ENCODE results near the gene TASP1. TPM values are rescaled to one million over a fixed set of nuclear protein-coding genes. Genes with fewer than 3 reads are reported as not detected.
"Not testable (repeated sequence)": the region's sequence is repeated elsewhere in the genome, so short reads cannot be mapped to it uniquely, and the experiment has no call there.

TASP1 gene
- total and polyA plus RNA-seq, 2 donors (not counting 3 experiments of a cell fraction or from before 2014, with no cell fraction given), result 3.5 to 8.9 TPM

- dilution Hi-C loops (cut with MboI; ENCODE audit: extremely low pct_ligation_motif_present, low sequenced_read_pairs), result no loop called here
- TF ChIP-seq POLR2AphosphoS5 (IDR thresholded peaks at IDR 0.05; ENCODE audit: insufficient read depth, low read depth, low read length) (no peak), EZH2 (IDR thresholded peaks at IDR 0.05; ENCODE audit: borderline replicate concordance, low read depth, low read length, severe bottlenecking) (no peak), GATA2 (IDR thresholded peaks at IDR 0.05; ENCODE audit: insufficient read depth, insufficient read length, low read depth, low read length) (no peak), FOS (IDR thresholded peaks at IDR 0.05; ENCODE audit: borderline replicate concordance, insufficient read depth, low read length) (no peak), JUN (IDR thresholded peaks at IDR 0.05; ENCODE audit: borderline replicate concordance, insufficient read depth, insufficient read length, low read depth) (no peak), CTCF (IDR thresholded peaks at IDR 0.05; ENCODE audit: extremely low read depth in 1 of 2, insufficient read depth in 1 of 2, low read depth in 1 of 2, low read length in 2 of 2) (no peak), MAX (IDR thresholded peaks at IDR 0.05; ENCODE audit: insufficient read depth, insufficient read length) (no peak), POLR2A (IDR thresholded peaks at IDR 0.05; ENCODE audit: low read depth, low read length) (no peak), MYC (IDR thresholded peaks at IDR 0.05; ENCODE audit: low read depth, low read length) (no peak)
- no peak overlapping the region for H3K4me2 ChIP-seq (ENCODE audit: insufficient read depth, low read length)
- H3K4me1 ChIP-seq (ENCODE audit: control insufficient read depth, extremely low read depth, insufficient read depth, low read length), result peaks cover 3% of the 10 kb centered on the region
- no TSS peak for BruUV-seq (replicated peaks)
- CTCF ChIA-PET, result interaction anchor here (1.2 kb wide), 1 partner anchor 23 kb away, joined by 3 read pairs; no protein-coding TSS in a partner anchor
- H3K9me1 ChIP-seq (replicated peaks; ENCODE audit: control insufficient read depth, extremely low read depth, insufficient read depth, low read length), result no peaks in the 10 kb centered on the region
- no peaks in the 10 kb centered on the region for H3K9me3 ChIP-seq (replicated peaks; ENCODE audit: control insufficient read depth, insufficient read depth, low read length)
- H4K20me1 ChIP-seq (replicated peaks; ENCODE audit: control insufficient read depth, extremely low read depth, insufficient read depth, low read length), result no peaks in the 10 kb centered on the region
- no peak overlapping the region for H2AFZ ChIP-seq (ENCODE audit: low read depth, low read length)
- H3K9ac ChIP-seq (replicated peaks; ENCODE audit: extremely low read depth, insufficient read depth, low read length), result no peak overlapping the region
- no peak overlapping the region for H3K4me3 ChIP-seq (replicated peaks in 1 of 3; ENCODE audit: insufficient read depth in 1 of 3, low read depth in 1 of 3, low read length in 3 of 3)
- DNase-seq (ENCODE audit: low read depth, low spot score) (no peak), FAIRE-seq (no peak)
- no peaks in the 10 kb centered on the region for H3K79me2 ChIP-seq (ENCODE audit: control insufficient read depth, insufficient read depth, low read length)
- POLR2A ChIA-PET, result no interaction called here
- intact Hi-C loops (cut with micrococcal nuclease), result no loop called here
- H3K36me3 ChIP-seq (ENCODE audit: control insufficient read depth in 2 of 2, extremely low read depth in 1 of 2, insufficient read depth in 2 of 2, low read length in 2 of 2), result no peaks in the 10 kb centered on the region
- H3K27me3 ChIP-seq (ENCODE audit: control insufficient read depth in 2 of 2, insufficient read depth in 2 of 2, low read length in 2 of 2), result no peaks in the 10 kb centered on the region
- H3K27ac ChIP-seq (ENCODE audit: insufficient read depth, low read depth, low read length), result no peak overlapping the region
Measured at GRCh38 chr20:13608066-13608465, 30.7 kb downstream of the TASP1 start.

GRCh38 chr20:13593423-13593822, 45.3 kb downstream of the TASP1 start:
- BruUV-seq (replicated peaks); FAIRE-seq; H3K9ac ChIP-seq (replicated peaks; ENCODE audit: extremely low read depth, insufficient read depth, low read length); H3K9me3 ChIP-seq (replicated peaks; ENCODE audit: control insufficient read depth, insufficient read depth, low read length); H3K27ac ChIP-seq (ENCODE audit: insufficient read depth, low read depth, low read length); H2AFZ ChIP-seq (ENCODE audit: low read depth, low read length); H3K36me3 ChIP-seq (ENCODE audit: control insufficient read depth in 2 of 2, extremely low read depth in 1 of 2, insufficient read depth in 2 of 2, low read length in 2 of 2); H3K9me1 ChIP-seq (replicated peaks; ENCODE audit: control insufficient read depth, extremely low read depth, insufficient read depth, low read length); dilution Hi-C loops (cut with MboI; ENCODE audit: extremely low pct_ligation_motif_present, low sequenced_read_pairs); CTCF ChIA-PET; POLR2A ChIA-PET; H3K4me3 ChIP-seq (replicated peaks in 1 of 3; ENCODE audit: insufficient read depth in 1 of 3, low read depth in 1 of 3, low read length in 3 of 3); DNase-seq (ENCODE audit: low read depth, low spot score); H3K79me2 ChIP-seq (ENCODE audit: control insufficient read depth, insufficient read depth, low read length); H3K4me1 ChIP-seq (ENCODE audit: control insufficient read depth, extremely low read depth, insufficient read depth, low read length); H3K4me2 ChIP-seq (ENCODE audit: insufficient read depth, low read length); H4K20me1 ChIP-seq (replicated peaks; ENCODE audit: control insufficient read depth, extremely low read depth, insufficient read depth, low read length); H3K27me3 ChIP-seq (ENCODE audit: control insufficient read depth in 2 of 2, insufficient read depth in 2 of 2, low read length in 2 of 2); intact Hi-C loops (cut with micrococcal nuclease): not testable (repeated sequence)

Data from endothelial cell of umbilical vein (primary cell).